Right lung (tissue), 5 donors: ENCODE data around the gene ANAPC4. TPM values are rescaled to one million over a fixed set of nuclear protein-coding genes. Genes with fewer than 3 reads are reported as not detected.
"Not testable (repeated sequence)": the region's sequence is repeated elsewhere in the genome, so short reads cannot be mapped to it uniquely, and the experiment has no call there.

Experiments
- DNase-seq, 2 donors: peaks; one replicate each; pipeline ENCODE4 v3.0.0-alpha.2; 2013
- polyA plus RNA-seq, 5 donors: library from polyadenylated mRNA; unstranded; fragments of 120-200 nt; gene quantifications; one replicate each; pipeline versions ENCODE4 v1.2.1 to v1.2.3, GENCODE V29; 2013; ENCODE audit warnings: inconsistent platforms in 1 of 5, low replicate concordance in 1 of 5; ENCODE audit not compliant: insufficient read length in 5 of 5, insufficient read depth in 1 of 5

The ANAPC4 gene
- polyA plus RNA-seq, 5 donors, result 49.4 to 71.2 (median 65.2) TPM

DNA sequence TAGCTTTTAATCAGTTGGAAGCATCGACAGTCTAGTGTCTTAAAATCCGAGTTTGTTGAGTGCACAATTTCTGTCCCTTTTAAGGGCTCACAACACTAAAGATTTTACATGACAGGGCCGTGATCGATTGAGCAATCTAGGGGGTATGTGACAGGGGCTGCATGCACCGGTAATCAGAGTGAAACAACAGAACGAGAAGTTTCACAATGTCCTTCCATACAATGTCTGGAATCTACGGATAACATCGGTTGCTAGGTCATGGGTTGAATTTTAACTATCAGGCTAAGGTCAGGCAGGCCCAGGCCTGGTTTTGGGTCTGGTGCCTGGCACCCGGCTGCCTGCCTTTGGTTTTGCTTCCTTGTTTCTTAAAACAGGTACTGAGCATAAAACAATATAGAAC is 4.5 kb upstream of the ANAPC4 start:
- not testable (repeated sequence) for DNase-seq

DNA sequence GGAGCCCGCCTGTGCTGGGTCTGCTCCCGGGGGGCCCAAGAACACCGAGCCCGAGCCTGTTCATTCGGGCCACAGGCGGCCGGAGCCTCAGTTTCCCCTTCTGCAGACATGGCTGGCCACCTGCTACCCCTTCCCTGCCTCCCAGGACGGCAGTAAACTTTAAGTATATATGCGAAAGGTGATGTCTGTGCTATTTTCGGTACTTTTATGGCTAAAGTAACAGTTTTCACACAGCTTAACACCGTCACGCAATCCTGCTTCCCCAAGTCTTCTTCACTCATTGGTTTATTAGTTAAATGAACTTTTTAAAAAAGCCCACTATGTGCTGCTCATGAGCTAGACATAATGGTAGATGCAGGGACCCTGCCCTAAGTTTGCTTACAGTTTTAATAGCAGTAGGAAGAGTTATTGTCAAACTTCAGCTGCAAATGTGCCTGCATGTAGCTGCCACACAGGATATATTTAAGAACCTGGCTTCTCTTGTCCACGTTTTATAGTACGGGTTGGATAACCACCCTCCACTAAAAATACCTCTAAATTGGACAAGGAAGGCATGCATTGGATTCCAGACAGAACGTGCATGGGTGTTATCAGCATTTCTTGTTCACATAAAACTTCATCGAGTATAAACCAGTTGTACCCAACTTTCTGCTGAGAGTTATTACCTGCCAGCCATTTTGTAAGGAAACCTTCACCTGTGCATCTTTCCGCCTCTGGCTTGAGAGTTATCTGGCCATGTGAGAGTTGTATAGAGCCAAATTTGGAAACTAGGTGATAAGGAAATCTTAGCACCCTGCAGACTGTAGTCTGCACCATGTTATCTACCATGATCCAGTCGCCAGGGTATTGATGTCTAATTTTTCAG is 741 bp downstream of the ANAPC4 start:
- no peak for DNase-seq

DNA sequence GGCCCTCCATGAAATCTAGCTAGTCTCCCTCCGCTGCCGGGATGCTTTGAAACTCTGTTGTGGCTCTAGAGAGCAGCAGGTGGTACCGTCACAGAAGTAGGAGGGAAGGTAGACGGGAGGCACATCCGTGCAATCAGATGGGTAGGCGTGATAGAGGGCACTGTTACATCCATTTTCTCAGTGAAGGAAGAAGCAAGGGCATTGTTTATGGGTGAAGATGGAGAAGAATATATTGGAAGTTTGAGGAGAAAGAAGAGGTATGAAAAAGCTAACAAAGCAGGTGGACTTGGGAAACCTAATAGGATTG is 1.3 kb downstream of the ANAPC4 start:
- DNase-seq, result no peak

DNA sequence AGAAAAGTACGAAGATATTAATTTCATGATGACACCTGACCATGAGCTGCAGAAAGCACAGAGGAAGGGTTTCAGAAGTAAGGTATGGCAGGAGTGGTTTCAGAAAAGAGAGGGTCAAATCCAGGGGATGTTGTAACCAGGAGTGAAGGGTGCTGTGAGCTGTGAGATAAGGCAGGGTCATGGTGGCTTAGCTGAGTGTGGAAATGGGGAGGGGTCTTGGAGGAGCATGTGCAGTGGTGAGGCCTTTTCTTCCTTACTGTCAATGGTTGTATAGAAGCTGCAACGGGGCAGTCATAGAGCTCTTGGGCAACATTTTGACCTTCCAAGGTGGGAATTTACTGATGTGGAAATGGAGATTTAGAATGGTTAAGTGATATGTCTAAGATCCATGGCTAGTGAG is 2.5 kb downstream of the ANAPC4 start:
- DNase-seq, result no peak

DNA sequence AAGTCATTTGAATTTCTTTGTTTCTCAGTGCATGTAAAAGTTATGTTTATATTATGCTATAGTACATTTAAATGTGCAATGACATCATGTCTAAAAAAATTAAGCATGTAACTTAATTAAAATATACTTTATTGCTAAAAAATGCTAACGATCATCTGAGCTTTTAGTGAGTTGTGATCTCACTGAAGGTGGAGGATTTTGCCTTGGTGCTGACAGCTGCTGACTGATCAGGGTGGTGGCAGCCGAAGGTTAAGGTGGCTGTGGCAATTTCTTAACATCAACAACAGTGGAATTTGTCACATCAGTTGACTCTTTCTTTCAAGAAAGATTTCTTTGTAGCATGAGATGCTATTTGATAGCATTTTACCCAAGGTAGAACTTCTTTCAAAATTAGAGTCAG is 6.6 kb downstream of the ANAPC4 start:
- no peak for DNase-seq

DNA sequence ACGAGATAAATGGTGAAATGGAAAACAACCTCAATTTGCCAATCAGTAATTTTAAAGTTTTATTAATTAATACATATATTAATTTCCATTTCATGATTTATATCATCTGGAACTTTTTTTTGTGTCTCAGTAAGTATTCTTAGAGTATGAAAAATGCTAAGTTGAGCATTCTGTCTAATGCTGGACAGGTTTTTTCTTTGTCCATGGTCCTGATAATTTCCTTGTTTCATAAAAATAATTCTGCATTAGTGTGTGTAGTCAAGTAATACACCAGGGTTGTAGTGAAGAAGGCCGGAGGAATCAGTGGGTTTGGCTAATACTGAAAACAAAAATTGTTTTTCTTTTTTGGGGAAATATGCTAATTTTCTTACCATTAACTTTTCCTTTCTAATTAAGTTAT is 9.9 kb downstream of the ANAPC4 start:
- DNase-seq, result no peak

DNA sequence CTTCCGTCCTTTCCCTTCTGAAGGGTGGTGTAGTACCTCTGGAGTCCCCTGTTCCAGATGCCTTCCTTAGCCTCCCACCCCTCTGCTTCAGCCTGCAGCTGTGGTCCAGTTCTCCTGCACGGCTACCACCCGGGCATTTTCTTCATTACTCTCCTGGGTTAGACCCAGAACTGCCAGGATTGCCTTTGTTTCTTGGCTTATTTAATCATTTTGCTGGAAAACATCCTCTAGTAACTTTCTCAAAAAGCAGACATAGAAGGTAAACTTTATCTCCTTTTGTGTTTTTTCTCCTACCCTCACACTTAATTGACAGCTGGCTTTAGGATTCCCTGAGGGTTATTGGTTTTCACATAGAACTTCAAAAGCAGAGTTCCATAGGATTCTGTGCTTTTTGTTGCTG is 20.2 kb downstream of the ANAPC4 start:
- DNase-seq, result no peak

DNA sequence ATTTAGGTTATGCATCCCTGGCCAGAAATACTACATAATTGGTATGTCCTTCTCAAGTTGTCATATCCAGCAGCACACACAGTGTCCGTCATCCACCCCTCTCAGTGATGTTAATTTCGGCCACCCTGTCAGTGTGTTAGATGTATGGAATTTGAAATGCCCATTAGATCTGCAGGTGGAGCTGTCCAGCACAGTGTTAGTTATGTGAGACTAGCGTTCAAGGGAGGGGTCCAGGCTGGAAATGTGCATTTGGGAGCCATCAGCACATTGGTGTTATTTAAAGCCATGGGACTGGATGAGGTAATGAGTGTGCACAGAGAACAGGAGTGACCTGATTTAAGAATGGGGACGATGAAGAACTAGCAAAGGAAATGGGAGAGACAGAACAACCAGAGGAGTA is 22.4 kb downstream of the ANAPC4 start:
- no peak for DNase-seq

DNA sequence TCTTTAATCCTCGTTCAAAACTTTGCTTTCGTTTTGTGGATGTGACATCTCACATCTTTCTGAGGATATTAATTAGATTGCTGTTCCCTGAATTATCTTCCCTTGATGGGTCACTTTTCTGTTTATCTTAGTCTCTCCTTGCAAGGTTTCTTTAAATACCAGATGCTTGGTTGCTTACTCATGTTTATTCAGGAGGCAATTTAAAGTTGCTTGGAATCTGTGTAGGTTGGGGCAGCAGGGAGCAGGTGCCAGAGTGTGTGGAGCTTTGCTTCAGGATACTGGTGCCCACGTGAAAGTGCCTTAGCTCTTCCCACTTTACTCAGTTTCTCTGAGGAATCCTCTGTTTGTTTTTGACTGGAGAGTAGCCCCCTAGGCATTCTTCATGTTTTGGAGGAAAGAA is 24.0 kb downstream of the ANAPC4 start:
- no peak for DNase-seq

DNA sequence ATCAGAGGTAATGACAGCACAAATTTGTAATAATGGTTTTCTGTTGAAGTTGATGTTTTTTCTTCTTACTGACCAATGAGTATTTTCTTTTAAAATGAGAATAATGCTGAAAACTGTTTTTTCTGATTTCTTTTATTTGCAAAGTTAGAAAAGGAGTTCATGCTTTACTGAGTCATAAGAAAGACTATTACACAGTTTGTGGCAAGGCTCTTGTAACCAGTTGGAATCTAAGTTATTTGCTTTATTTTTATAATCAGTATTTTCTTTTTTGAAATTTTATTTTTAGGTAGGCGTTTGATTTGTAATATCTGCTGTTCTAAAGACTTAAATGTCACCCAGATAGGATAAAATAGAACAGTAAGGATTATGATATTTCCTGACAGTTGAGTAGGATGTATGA is 25.5 kb downstream of the ANAPC4 start:
- no peak for DNase-seq

DNA sequence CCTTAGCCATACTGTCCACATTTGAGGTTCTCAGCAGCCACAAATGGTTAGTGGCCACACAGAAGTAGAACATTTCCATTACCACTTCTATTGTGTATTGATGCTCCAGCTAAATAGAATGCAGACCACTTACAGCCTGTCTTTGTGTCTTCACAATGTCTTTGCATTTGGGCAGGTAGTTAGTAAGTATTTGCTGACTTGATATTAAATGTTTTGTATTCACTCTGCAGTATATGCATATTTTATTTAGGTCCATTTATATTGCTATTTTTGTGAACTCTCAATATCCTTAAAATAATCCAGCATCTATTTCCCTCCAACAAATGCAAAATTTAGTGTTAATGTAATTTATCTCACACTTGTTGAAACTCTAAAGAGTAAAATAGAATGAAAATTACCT is 26.6 kb downstream of the ANAPC4 start:
- DNase-seq, result no peak

DNA sequence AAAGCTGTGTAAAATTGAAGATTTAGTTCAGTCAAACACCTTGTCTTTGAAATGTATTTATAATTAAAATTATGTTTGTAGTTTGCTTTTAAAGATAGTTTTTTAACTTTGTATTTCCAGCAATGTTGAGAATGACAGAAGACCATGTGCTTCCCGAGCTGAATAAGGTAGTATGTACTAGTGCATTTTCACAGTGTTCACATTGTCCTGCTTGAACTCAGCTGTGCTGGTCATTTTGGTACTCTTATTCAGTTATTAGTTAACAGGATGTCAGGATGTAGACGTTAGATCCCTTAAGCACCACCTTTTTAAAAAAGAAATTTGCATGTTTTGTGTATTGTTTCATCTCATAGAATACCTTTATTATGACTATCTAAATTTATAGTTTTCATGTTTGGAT is 28.4 kb downstream of the ANAPC4 start:
- no peak for DNase-seq

DNA sequence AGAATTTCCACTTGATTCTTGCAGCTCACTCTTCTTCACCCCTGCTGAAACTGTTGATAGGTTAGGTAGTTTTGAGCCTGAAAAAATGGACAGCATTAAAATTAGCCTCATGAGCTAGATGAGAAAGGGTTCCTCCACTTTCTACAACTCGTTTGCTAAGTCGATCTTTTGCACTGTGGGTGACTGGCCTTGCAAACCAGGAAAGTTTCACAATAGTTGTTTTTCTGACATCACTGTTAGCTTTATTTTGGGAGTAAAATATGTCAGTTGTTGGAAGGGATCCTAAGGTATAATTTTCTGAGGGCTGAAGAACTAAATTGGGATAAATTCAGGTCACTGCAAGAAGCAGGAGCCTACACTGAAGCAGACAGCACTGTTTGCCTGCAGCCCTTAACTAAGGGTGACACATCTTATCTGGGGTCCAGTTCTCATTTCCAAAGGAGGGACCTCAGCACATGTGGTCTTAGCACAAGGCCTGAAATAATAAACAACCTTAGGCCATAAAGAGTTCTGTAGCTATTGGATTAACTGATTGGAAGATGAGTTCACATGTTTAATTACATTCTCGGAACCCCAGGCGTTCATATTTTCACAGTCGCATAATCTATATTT is 29.1 kb downstream of the ANAPC4 start:
- DNase-seq, result no peak

DNA sequence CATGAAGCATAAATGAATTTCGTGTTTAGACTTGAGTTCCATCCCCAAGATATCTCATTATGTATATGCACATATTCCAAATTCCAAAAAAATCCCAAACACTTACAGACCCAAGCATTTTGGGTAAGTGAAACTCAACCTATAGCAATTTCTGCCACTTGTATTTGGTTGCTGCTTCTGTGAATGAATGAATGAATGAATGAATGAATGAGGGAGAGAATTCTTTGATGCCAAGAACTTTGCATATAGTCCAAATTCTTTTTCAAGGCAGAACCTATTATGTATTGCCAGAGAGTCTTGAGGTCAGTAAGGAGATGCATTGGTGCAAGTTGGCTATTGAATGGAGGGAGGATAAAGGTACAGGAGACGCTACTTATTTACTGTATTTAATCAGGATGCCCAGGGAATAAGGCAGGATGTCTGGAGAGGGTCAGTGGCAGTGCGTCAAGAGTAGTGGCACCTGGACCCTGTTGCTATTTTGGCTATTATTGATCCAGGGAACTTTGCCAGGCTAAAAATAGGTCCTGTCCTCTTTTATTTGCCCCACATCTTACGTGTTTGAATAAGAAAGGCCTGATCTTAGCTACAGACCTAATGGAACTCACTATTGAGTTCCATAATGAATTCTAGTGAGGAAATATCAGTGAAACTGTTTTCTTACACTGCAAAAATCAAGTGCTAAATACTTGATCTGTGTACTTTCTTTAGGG is 33.9 kb downstream of the ANAPC4 start:
- DNase-seq, result no peak

DNA sequence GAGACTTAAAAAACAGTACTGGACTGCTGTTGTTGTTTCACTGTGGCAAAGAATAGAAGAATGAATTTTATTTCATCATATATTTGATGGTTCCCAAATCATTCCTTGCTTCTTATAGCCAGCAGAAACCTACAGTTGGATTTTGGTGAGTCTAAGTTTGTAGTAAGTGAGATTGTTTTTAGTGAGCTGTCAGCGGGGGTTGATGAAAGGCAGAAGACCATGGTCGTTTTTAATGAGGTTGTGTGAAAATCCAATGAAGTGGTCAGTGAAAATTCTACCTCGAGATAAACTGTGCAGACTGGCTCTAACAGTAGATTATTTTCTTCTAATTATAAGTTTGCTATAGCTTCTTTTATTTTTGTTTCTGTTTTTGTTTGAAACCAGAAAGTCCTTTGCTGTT is 36.2 kb downstream of the ANAPC4 start:
- no peak for DNase-seq

DNA sequence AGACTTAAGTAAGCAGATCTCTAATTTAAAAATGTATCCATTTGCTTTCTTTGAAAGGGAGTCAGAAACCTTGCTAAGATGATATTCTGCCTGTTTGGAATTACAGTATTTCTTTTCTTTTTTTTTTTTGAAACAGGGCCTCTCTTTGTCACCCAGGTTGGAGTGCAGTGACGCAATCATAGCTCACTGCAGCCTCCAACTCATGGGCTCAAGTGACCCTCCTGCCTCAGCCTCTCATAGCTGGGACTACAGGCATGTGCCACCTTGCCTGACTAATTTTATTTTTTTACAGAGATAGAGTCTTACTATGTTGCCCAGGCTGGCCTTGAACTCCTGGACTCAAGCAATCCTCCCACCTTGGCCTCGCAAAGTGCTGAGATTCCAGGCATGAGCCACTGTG is 40.0 kb downstream of the ANAPC4 start:
- DNase-seq, result no peak

DNA sequence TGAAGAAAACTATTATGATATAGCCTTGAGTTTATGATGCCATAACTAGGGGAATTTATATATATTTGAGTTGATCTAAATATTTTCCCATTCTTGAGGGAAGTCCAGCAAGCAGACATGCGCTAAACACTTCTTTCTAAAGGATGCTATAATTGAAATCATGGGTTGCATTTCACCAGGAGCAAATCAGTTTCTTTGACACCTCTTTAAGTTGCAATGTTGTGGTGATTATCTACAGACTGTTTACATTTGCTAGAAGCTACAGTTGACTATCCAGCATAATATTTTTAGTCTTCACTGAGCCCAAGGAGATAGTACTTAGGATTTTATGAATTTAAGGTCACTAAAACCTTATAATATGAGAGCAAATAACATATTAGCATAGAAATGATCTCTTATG is 43.9 kb downstream of the ANAPC4 start:
- peak in 1 of 2 donors; percentile 19 for DNase-seq

DNA sequence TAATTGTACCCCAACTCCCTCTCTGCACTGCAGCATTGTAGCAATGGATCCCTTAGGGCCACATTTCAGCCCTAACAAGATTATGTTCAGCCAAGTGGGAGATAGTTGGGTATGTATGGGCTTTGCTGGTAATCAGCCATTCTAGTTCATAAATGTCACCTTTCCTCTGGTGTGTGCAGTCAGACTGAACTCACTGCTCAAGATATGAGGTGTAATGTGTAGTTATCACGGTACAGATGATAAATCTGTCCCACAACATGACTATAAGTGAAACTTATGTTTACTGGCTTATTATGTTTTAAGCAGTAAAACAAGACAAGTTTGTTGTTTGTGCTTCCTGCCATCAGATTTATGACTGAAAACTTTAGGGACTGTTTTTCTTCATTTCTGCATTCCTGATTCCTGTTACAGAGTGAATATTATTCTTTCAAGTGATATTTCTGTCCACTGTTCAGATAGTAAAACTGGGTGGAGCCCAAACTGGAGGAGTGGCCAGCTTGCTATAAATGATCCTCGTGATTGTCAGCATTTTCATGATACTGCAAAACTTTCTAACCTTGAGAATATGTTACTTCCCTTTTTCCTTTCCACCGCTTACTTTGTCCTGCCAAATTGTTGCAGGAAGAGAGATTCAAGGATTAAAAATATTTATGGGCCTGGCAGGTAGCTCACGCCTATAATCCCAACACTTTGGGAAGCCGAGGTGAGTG is 44.9 kb downstream of the ANAPC4 start:
- DNase-seq, result no peak

DNA sequence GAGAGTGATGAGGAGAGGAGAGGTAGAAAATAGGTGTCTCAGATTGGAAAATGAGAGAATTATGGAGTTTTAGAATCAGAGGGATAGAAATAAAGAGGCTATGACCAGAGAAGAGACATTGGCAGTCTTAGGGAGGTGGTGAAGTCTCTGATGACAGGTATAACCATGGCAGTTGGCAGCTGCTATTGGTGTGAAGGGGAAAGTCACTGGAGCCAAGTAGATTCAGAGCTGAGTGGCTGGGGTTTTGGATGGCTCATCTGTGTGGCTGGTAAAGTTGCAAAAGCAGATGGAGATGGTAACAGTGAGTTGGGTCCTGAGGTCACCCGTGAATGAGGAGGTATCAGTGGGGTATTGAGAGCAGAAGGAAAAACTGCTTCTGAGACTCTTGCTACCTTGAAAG is 46.5 kb downstream of the ANAPC4 start:
- no peak for DNase-seq

DNA sequence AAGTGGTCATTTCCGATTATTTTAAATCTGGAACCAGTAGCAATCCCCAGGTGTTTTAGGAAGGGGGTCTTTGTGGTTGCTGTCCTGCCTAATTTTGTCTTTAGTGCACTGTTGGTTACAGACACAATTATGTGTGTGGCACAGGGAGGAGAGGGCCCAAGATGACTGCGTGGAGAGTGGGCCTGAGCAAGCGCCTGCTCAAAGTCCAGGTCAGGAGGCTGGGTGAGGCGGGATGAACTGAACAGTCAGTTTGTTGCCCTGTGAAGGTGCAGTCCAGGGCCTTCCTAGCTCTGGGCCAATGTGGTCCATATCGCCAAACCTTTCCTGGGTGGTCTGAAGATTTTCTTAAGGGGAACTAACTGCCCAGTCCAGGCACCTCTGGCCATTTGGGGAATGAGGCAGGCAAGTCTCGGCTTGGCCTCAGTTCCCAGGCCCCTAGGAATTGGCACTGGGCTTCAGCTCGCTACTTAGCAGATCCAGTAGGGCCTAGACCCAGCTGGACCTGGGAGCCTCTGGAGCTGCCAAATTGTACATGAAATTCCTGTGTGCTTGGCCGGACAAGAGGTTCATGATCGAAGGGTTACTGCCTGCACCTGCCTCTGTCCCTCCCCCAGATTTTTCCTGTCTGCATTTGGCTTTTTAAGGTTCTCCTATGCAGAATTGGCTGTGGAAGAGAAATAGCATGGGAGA is 47.6 kb downstream of the ANAPC4 start:
- DNase-seq, result no peak

DNA sequence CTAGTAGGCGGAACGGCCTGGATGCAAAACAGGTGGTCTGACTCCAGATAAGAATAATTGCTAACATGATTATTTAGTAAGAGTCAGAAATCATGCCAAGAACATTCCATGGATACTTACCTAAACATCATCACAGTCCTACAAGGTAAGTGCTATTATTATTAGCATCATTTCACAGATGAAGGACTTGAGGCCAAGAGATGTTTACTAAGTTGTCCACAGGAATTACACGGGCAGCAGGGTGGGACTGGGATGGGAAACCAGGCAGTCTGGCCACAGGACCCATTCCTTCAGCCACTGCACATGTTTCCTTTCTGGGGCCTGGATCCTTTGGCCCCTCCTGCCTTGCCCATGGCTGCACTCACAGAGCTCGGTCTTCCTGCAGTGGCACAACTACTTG is 48.3 kb downstream of the ANAPC4 start:
- no peak for DNase-seq

DNA sequence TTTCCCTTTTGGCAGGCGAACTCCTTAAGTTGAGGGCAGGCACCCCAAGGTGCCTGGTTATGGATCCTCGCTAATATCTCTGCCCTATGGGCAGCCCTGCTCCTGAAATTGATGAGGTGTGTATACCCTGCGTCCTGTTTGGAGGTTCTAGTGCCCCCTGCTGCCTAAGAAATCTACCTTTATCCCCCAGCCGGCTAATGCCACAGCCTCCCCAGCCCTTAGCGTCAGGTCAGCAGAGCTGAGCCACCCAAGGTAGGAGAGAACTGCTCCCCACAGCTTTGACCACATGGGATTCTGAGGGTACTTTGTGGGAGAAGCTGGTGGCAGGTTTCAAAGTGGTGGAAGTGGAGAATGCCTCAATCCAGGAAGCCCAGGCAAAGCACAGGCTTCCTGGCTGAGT is 50.8 kb downstream of the ANAPC4 start:
- DNase-seq, result no peak
